Measurements from ENCODE around the gene FMNL2.

The FMNL2 gene

DNA sequence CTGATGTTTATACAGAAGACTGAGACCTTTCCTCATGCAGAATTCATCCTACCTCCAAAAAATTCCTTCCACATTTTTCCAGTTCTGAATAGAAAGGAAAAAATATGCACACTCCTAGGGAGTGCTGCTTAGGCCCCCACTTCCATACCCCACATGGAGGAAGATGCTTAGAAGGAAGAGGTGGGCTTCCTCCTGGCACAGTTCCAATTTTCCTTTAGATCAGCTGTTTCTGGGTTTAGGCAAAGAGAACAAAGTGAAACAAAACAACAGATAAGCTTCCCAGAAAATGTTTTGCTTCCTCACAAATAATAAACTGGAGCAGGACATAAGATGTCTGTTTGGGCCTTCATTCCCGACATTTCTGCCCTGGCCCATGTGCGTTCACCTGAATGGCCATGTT, 209.7 kb downstream of the FMNL2 start:
- Histone ChIP-seq H3K36me3 (ENCODE audit: control insufficient read depth, insufficient read depth, low read length) (peaks cover 12% of the 10 kb centered on the region), H3K4me1 (ENCODE audit: control insufficient read depth, insufficient read depth, low read length, poor library complexity, severe bottlenecking) (peaks cover 35% of the 10 kb centered on the region), H3K9me3 (ENCODE audit: control insufficient read depth, low read length) (no peaks in the 10 kb centered on the region), H3K27ac (ENCODE audit: low read depth, low read length, severe bottlenecking) (no peak overlapping the region), H3K4me3 (ENCODE audit: extremely low read depth, insufficient read depth, low read length, poor library complexity, severe bottlenecking) (no peak overlapping the region)
- 90% methylated on average over 2 of the region's 2 CpGs; no CpG with 5 or more reads in 1 of the 2 experiments for WGBS, 2 experiments (ENCODE audit: insufficient coverage in 2 of 2)

DNA sequence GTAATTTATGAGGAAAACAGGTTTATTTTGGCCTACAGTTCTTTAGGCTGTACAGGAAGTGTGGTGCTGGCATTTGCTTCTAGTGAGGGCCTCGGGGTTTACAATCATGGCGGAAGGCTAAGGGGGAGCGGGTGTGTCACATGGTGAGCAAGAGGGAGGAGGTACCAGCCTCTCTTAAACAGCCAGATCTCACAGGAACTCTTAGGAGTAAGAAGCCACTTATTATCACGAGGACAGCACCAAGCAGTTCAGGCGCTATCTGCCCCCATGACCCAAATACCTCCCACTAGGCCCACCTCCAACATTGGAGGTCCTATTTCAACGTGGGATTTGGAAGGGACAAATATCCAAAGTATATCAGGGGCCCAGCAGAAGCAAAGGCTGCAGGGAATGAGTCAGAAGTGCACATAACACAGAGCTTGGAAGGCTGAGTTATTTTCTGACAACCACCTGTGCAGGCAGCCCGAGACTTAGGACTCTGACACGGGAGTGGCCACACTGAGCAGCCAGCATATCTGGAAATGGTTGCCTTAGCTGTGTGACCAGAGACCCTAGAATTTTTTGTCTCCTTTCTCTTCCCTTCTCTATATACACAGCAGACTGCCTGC, 211.4 kb downstream of the FMNL2 start:
- peaks cover 35% of the 10 kb centered on the region for H3K4me1 ChIP-seq (ENCODE audit: control insufficient read depth, insufficient read depth, low read length, poor library complexity, severe bottlenecking)
- H3K4me3 ChIP-seq (ENCODE audit: extremely low read depth, insufficient read depth, low read length, poor library complexity, severe bottlenecking) = no peak overlapping the region
- WGBS, 2 experiments (ENCODE audit: insufficient coverage in 2 of 2) = 90 to 98% methylated on average over 4 to 5 of the region's 8 CpGs
- peaks cover 16% of the 10 kb centered on the region for H3K36me3 ChIP-seq (ENCODE audit: control insufficient read depth, insufficient read depth, low read length)
- H3K9me3 ChIP-seq (ENCODE audit: control insufficient read depth, low read length) = no peaks in the 10 kb centered on the region
- no peak overlapping the region for H3K27ac ChIP-seq (ENCODE audit: low read depth, low read length, severe bottlenecking)

DNA sequence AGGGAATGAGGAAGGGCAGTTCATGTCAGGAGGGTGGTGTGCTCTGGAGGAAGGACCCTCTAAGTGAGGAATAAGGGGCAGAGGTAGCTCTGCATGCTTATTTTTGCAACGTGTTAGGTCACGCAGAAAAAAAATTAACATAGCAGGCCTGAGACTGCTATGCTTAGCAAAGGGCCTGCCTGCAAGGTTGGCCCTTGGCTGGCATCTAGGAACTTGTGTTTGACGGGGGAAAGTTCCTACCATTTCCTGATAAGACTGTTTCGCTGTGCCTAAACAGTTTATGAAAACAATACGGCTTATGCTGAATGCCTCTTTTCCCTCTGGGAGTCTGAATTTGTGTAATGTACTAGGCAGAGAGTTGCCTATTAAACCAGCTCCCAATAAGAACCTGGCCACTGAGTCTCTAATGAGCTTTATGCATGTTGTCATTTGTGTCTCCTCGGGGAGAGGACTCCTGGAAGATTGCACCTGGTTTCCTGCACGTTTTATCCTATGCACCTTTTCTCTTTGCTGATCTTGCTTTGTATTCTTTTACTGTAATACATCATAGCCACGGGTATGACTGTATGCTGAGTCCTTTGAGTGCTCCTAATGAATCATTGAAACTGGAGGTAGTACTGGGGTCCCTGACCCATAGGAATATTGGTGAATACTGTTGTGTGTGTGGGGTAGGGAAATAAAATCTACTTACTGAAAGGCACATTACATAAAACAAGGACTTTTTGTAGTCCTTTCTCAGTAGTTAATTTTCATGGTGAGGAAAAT, 213.3 kb downstream of the FMNL2 start:
- H3K27ac ChIP-seq (ENCODE audit: low read depth, low read length, severe bottlenecking) = no peak overlapping the region
- peaks cover 22% of the 10 kb centered on the region for H3K4me1 ChIP-seq (ENCODE audit: control insufficient read depth, insufficient read depth, low read length, poor library complexity, severe bottlenecking)
- whole genome bisulfite sequencing, 2 experiments (ENCODE audit: insufficient coverage in 2 of 2) = 96 to 98% methylated on average over 4 to 7 of the region's 8 CpGs
- peaks cover 16% of the 10 kb centered on the region for H3K36me3 ChIP-seq (ENCODE audit: control insufficient read depth, insufficient read depth, low read length)
- H3K9me3 ChIP-seq (ENCODE audit: control insufficient read depth, low read length) = no peaks in the 10 kb centered on the region
- no peak overlapping the region for H3K4me3 ChIP-seq (ENCODE audit: extremely low read depth, insufficient read depth, low read length, poor library complexity, severe bottlenecking)

DNA sequence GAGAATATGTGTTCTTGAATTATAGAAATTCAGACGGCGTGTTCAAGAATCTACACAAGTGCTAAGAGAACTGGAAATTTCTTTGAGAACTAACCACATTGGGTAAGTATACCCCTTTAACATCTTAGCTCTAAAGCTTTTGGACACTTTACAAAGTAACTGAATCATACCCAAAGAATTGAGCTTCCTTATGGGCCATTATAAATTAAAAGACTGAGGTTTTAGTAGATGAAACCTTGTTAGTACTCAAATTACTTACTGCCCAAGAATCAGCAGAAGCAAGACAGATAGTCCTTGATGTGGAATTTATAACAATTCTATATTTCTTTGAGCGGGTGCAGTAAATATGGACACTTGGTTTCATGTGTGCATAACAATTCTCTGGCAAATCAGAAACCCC, 214.0 kb downstream of the FMNL2 start:
- H3K36me3 ChIP-seq (ENCODE audit: control insufficient read depth, insufficient read depth, low read length) = peaks cover 16% of the 10 kb centered on the region
- H3K4me1 ChIP-seq (ENCODE audit: control insufficient read depth, insufficient read depth, low read length, poor library complexity, severe bottlenecking) = peaks cover 14% of the 10 kb centered on the region
- no peak overlapping the region for H3K4me3 ChIP-seq (ENCODE audit: extremely low read depth, insufficient read depth, low read length, poor library complexity, severe bottlenecking)
- no peaks in the 10 kb centered on the region for H3K9me3 ChIP-seq (ENCODE audit: control insufficient read depth, low read length)
- WGBS, 2 experiments (ENCODE audit: insufficient coverage in 2 of 2) = no CpG with 5 or more reads among the region's 3 CpGs
- no peak overlapping the region for H3K27ac ChIP-seq (ENCODE audit: low read depth, low read length, severe bottlenecking)

DNA sequence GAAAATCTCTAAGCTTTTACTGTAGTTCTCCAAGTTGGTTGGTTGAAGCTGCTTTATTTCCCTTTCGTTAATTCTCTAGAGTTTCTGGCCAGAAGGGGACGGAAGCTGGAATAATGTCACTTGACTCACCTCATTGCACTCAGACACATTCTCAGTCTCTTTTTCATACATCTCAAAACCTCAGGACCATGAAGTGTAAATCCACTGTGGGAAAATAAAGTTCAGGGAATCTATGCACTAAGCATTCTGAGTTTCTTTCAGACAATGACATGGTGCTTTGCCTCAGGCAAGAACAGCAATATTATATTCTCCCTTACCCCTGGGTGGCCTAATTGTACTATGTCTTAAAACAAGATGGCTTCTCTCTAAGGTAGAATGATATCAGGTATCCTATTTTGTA, 214.4 kb downstream of the FMNL2 start:
- no CpG with 5 or more reads among the region's 2 CpGs for WGBS, 2 experiments (ENCODE audit: insufficient coverage in 2 of 2)
- peaks cover 16% of the 10 kb centered on the region for H3K36me3 ChIP-seq (ENCODE audit: control insufficient read depth, insufficient read depth, low read length)
- H3K9me3 ChIP-seq (ENCODE audit: control insufficient read depth, low read length) = no peaks in the 10 kb centered on the region
- H3K4me1 ChIP-seq (ENCODE audit: control insufficient read depth, insufficient read depth, low read length, poor library complexity, severe bottlenecking) = peaks cover 12% of the 10 kb centered on the region
- no peak overlapping the region for H3K4me3 ChIP-seq (ENCODE audit: extremely low read depth, insufficient read depth, low read length, poor library complexity, severe bottlenecking)
- H3K27ac ChIP-seq (ENCODE audit: low read depth, low read length, severe bottlenecking) = no peak overlapping the region

DNA sequence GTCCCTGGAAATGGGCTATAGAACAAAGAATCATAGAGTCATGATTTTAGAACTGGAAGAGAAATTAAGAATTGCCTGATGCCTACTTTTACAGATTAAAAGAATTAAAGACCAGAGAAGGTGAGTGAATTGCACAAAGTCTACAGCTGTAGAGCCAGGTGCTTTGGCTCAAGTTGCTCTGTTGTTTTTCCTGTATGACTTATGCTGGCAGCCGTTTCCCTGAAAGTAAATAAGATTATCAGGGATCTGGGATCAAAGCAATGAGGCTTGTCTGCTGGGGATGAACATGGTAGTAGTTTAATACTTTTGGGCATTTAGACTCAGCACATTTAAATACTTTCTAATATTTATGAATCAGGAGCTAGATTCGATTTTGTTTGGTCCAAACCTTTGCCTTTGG, 215.4 kb downstream of the FMNL2 start:
- no peak overlapping the region for H3K4me3 ChIP-seq (ENCODE audit: extremely low read depth, insufficient read depth, low read length, poor library complexity, severe bottlenecking)
- WGBS, 2 experiments (ENCODE audit: insufficient coverage in 2 of 2) = 100% methylated on average over 1 of the region's 2 CpGs
- no peak overlapping the region for H3K27ac ChIP-seq (ENCODE audit: low read depth, low read length, severe bottlenecking)
- peaks cover 3% of the 10 kb centered on the region for H3K4me1 ChIP-seq (ENCODE audit: control insufficient read depth, insufficient read depth, low read length, poor library complexity, severe bottlenecking)
- H3K9me3 ChIP-seq (ENCODE audit: control insufficient read depth, low read length) = no peaks in the 10 kb centered on the region
- peaks cover 16% of the 10 kb centered on the region for H3K36me3 ChIP-seq (ENCODE audit: control insufficient read depth, insufficient read depth, low read length)

DNA sequence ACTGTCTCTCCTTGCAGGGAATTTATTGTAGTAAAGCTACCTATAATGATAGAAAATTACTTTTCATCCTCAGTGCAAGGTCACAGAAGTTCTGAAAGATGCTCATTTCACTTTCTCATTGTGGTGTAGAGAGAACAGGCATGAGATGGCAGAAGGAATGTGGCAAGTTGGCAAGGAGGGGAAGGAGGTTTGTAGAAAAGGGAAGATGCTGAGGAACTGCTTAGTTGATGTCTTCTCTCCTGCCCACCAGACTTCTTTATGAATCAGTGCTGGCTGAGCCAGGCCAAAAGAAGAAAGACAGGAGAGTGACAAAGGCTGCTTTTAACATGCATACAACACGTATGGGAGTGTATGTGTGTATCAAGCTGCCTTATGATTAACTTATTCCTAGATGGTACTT, 217.9 kb downstream of the FMNL2 start:
- H3K9me3 ChIP-seq (ENCODE audit: control insufficient read depth, low read length) = no peaks in the 10 kb centered on the region
- WGBS, 2 experiments (ENCODE audit: insufficient coverage in 2 of 2) = 100% methylated on average over 1 of the region's 1 CpG; no CpG with 5 or more reads in 1 of the 2 experiments
- H3K4me3 ChIP-seq (ENCODE audit: extremely low read depth, insufficient read depth, low read length, poor library complexity, severe bottlenecking) = no peak overlapping the region
- H3K4me1 ChIP-seq (ENCODE audit: control insufficient read depth, insufficient read depth, low read length, poor library complexity, severe bottlenecking) = no peaks in the 10 kb centered on the region
- peaks cover 16% of the 10 kb centered on the region for H3K36me3 ChIP-seq (ENCODE audit: control insufficient read depth, insufficient read depth, low read length)
- H3K27ac ChIP-seq (ENCODE audit: low read depth, low read length, severe bottlenecking) = no peak overlapping the region

DNA sequence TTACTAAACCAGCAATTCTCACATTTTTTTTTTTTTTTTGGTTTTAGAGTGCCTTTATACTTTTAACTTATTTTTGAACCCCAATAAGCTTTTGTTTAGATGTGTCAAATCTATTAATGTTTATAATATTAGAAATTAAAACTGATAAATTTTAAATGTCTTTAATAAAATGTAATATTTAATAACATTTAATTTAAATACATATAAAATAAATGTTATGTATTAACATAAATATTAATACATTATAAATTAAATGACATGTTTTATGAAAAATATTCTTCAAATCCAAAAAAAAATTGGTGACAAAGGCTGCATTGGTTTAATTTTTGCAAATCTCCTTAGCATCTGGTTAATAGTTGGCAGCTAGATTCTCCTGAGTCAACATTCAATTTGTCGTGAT, 218.5 kb downstream of the FMNL2 start:
- Histone ChIP-seq H3K36me3 (ENCODE audit: control insufficient read depth, insufficient read depth, low read length) (peaks cover 15% of the 10 kb centered on the region), H3K9me3 (ENCODE audit: control insufficient read depth, low read length) (no peaks in the 10 kb centered on the region), H3K4me3 (ENCODE audit: extremely low read depth, insufficient read depth, low read length, poor library complexity, severe bottlenecking) (no peak overlapping the region), H3K27ac (ENCODE audit: low read depth, low read length, severe bottlenecking) (no peak overlapping the region), H3K4me1 (ENCODE audit: control insufficient read depth, insufficient read depth, low read length, poor library complexity, severe bottlenecking) (no peaks in the 10 kb centered on the region)
- 100% methylated on average over 1 of the region's 1 CpG for WGBS, 2 experiments (ENCODE audit: insufficient coverage in 2 of 2)

DNA sequence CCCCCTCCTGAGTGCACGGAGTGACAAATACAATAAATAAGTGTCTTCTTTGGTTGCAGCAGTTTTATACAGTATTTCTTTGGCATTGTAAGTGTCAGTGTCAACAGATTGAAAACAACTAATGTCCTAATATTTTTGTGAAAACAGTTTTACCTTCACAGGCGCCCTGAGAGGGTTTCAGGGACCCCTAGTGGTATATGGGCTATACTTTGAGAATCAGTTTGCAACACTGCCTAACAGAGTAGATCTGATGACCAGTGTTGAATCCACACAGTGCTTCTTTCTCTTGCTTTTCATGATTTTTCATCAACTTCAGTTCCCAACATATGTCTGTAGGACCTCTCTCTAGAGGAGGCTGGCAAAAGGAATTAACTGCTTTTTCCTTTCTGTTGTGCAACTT, 220.1 kb downstream of the FMNL2 start:
- H3K4me3 ChIP-seq (ENCODE audit: extremely low read depth, insufficient read depth, low read length, poor library complexity, severe bottlenecking) = no peak overlapping the region
- H3K27ac ChIP-seq (ENCODE audit: low read depth, low read length, severe bottlenecking) = no peak overlapping the region
- no peaks in the 10 kb centered on the region for H3K4me1 ChIP-seq (ENCODE audit: control insufficient read depth, insufficient read depth, low read length, poor library complexity, severe bottlenecking)
- no CpG with 5 or more reads among the region's 2 CpGs for whole genome bisulfite sequencing, 2 experiments (ENCODE audit: insufficient coverage in 2 of 2)
- H3K36me3 ChIP-seq (ENCODE audit: control insufficient read depth, insufficient read depth, low read length) = peaks cover 7% of the 10 kb centered on the region
- no peaks in the 10 kb centered on the region for H3K9me3 ChIP-seq (ENCODE audit: control insufficient read depth, low read length)

DNA sequence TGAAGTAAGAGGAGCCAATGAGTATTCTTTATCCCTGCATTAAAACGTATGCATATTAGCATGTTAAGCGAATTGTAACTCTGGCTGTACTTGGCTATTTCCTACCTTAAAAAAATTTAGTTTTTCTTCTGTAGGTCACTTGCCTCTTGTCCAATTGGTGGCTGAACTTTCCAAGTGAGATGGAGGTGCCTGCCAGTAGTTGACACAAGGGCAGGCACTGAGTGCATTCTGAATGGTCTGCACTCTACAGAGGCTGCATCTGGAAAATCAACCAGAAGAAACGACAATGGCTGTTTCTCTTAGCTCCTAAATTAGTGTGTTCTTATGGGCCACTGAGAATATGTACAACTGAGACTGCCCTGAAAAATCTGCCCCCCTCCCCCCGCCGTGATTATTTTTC, 221.5 kb downstream of the FMNL2 start:
- 77 to 90% methylated on average over 2 to 3 of the region's 5 CpGs for WGBS, 2 experiments (ENCODE audit: insufficient coverage in 2 of 2)
- Histone ChIP-seq H3K4me1 (ENCODE audit: control insufficient read depth, insufficient read depth, low read length, poor library complexity, severe bottlenecking) (no peaks in the 10 kb centered on the region), H3K27ac (ENCODE audit: low read depth, low read length, severe bottlenecking) (no peak overlapping the region), H3K4me3 (ENCODE audit: extremely low read depth, insufficient read depth, low read length, poor library complexity, severe bottlenecking) (no peak overlapping the region), H3K36me3 (ENCODE audit: control insufficient read depth, insufficient read depth, low read length) (peaks cover 12% of the 10 kb centered on the region), H3K9me3 (ENCODE audit: control insufficient read depth, low read length) (no peaks in the 10 kb centered on the region)

DNA sequence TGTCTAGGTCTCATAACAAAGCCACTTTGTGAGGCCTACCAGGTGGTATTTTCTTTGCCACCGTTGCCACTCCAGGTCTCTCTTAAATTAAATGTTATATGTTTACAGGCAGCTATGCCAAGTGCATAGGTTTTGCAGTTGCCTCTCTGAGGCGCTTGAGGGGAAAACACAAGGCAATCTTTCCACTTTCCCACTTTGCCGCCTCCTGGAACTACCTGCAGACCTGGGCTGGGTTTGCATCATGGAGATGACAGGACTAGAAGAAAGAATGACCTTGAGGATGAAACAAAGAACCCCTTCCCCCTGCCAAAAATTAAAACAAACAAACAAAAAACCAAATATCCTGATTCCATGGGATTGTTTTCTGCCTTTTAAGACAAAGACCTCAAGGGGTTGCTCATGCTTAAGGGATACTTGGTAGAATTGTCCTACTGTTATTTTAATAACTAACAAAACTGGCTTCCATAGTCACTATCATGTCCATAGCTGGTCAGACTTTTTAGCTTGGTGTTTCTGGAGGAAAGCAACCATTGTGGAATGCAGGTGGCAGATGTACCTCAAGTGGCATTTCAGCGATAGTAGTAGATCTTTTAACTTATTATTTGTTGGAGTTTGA, 222.4 kb downstream of the FMNL2 start:
- Histone ChIP-seq H3K9me3 (ENCODE audit: control insufficient read depth, low read length) (no peaks in the 10 kb centered on the region), H3K4me1 (ENCODE audit: control insufficient read depth, insufficient read depth, low read length, poor library complexity, severe bottlenecking) (no peaks in the 10 kb centered on the region), H3K27ac (ENCODE audit: low read depth, low read length, severe bottlenecking) (no peak overlapping the region), H3K36me3 (ENCODE audit: control insufficient read depth, insufficient read depth, low read length) (peaks cover 16% of the 10 kb centered on the region), H3K4me3 (ENCODE audit: extremely low read depth, insufficient read depth, low read length, poor library complexity, severe bottlenecking) (no peak overlapping the region)
- WGBS, 2 experiments (ENCODE audit: insufficient coverage in 2 of 2) = 100% methylated on average over 1 of the region's 4 CpGs; no CpG with 5 or more reads in 1 of the 2 experiments

All from mesodermal cell (in vitro differentiated cells).